Thyroid gland (tissue), 4 donors: ENCODE results near the gene COP1. TPM values are rescaled to one million over a fixed set of nuclear protein-coding genes. Genes with fewer than 3 reads are reported as not detected.

Source experiments
- DNase-seq, 2 donors: peaks; one replicate each; pipeline ENCODE4 v3.0.0-alpha.2; 2019
- H3K27ac ChIP-seq, 3 donors: fragments of 200-600 bp; sonication (generic); 1 replicate in 2 of 3; 2 replicates in 1 of 3; pipeline ENCODE4 v1.5.1; 2016 to 2019; ENCODE audit warnings: mild to moderate bottlenecking in 1 of 3, moderate library complexity in 1 of 3
- H3K27me3 ChIP-seq: fragments of 200-600 bp; sonication (generic); one replicate; pipeline ENCODE4 v1.5.1; 2019
- H3K36me3 ChIP-seq, 2 donors: fragments of 200-600 bp; sonication (generic); one replicate each; pipeline ENCODE4 v1.5.1; 2016 to 2019
- H3K4me1 ChIP-seq, 2 donors: fragments of 200-600 bp; sonication (generic); one replicate each; pipeline ENCODE4 v1.5.1; 2017 to 2019
- H3K4me3 ChIP-seq, 3 donors: fragments of 200-600 bp; sonication (generic); replicated peaks in 1 of 3; 1 replicate in 2 of 3; 2 replicates in 1 of 3; pipeline ENCODE4 v1.5.1; 2016; ENCODE audit warnings: mild to moderate bottlenecking in 1 of 3
- H3K9me3 ChIP-seq: fragments of 200-600 bp; sonication (generic); one replicate; pipeline ENCODE4 v1.5.1; 2017
- POLR2A ChIP-seq, 2 donors: fragments of 450-650 bp; IDR thresholded peaks; one replicate each; pipeline ENCODE4 v1.6.1; 2017; ENCODE audit warnings: antibody characterized with exemption in 2 of 2, mild to moderate bottlenecking in 2 of 2, moderate library complexity in 1 of 2
- WGBS, 2 donors: methylation state at CpG; one replicate each; pipeline ENCODE4 v1.1.5; 2017; 5-methylcytosine and 5-hydroxymethylcytosine counted together
- intact Hi-C: fragments of 100-400 bp; cut with DNase I; formaldehyde crosslinking; loops from one replicate; pipeline ENCODE4 v1.15.1; 2023
- total RNA-seq, 4 donors: library from RNA; depleted of rRNA; stranded (reverse); fragments of >200 nt; gene quantifications; one replicate each; pipeline ENCODE4 v1.2.3, GENCODE V29; 2016
- TF ChIP-seq, protein P1 (sequence below), 6 experiments: fragments of 200-600 bp in 3 of 6; fragments of 450-650 bp in 3 of 6; sonication (generic) in 3 of 6; IDR thresholded peaks; one replicate each; pipeline ENCODE4 v1.5.1; 2016 to 2019; ENCODE audit warnings: antibody characterized with exemption in 6 of 6, mild to moderate bottlenecking in 2 of 6, inconsistent platforms in 1 of 6, moderate library complexity in 1 of 6

COP1 gene
- total RNA-seq, 4 donors from 2014 or later, result 67.8 to 116 (median 78.5) TPM

DNA sequence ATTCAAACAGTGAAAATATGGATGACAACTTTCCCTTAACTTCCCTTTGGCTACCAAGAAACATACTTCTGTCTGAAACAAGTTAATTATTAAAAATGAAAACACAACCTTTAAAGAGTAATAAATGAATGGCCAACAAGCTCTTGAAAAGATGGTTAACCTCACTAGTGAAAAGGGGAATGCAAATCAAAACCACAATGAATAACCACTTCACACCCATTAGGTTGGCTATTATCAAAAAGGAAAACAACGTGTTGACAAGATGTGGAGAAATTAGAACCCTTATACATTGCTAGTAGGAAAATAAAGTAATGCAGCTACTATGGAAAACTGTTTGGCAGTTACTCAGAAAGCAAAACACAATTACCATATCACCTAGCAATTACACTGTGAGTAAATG lies 14.1 kb downstream of the COP1 start:
- no peaks in the 10 kb centered on the region for H3K36me3 ChIP-seq
- intact Hi-C loops, result no loop called here
- TF ChIP-seq, protein P1, sequence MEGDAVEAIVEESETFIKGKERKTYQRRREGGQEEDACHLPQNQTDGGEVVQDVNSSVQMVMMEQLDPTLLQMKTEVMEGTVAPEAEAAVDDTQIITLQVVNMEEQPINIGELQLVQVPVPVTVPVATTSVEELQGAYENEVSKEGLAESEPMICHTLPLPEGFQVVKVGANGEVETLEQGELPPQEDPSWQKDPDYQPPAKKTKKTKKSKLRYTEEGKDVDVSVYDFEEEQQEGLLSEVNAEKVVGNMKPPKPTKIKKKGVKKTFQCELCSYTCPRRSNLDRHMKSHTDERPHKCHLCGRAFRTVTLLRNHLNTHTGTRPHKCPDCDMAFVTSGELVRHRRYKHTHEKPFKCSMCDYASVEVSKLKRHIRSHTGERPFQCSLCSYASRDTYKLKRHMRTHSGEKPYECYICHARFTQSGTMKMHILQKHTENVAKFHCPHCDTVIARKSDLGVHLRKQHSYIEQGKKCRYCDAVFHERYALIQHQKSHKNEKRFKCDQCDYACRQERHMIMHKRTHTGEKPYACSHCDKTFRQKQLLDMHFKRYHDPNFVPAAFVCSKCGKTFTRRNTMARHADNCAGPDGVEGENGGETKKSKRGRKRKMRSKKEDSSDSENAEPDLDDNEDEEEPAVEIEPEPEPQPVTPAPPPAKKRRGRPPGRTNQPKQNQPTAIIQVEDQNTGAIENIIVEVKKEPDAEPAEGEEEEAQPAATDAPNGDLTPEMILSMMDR (IDR thresholded peaks at IDR 0.05), result no peak
- TF ChIP-seq POLR2A (IDR thresholded peaks at IDR 0.05), result no peak
- no peaks in the 10 kb centered on the region for H3K4me1 ChIP-seq
- H3K27me3 ChIP-seq, result no peaks in the 10 kb centered on the region
- 68 to 85% methylated on average over 1 of the region's 1 CpG for WGBS, 2 donors
- no peak overlapping the region for H3K4me3 ChIP-seq
- no peak for DNase-seq
- no peaks in the 10 kb centered on the region for H3K9me3 ChIP-seq
- H3K27ac ChIP-seq, result no peak overlapping the region

DNA sequence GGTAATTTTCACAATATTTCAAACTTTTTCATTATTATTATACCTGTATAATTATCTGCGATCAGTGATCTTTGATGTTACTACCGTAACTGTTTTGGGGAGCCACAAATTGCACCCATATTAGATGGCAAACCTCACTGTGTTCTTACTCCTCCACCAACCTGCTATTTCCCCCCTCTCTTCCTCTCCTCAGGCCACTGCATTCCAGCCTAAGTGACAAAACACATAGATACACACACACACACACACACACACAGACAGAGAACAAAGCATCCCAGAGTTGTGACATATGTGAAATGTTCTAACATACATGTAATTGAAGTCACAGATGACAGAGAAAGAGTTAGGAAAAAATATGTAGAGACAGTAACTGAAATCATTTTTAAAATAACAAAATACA lies 18.5 kb downstream of the COP1 start:
- H3K4me1 ChIP-seq, result no peaks in the 10 kb centered on the region
- H3K9me3 ChIP-seq, result no peaks in the 10 kb centered on the region
- no peaks in the 10 kb centered on the region for H3K27me3 ChIP-seq
- TF ChIP-seq POLR2A (IDR thresholded peaks at IDR 0.05), result no peak
- TF ChIP-seq, protein P1 (IDR thresholded peaks at IDR 0.05), result no peak
- no peak overlapping the region for H3K4me3 ChIP-seq
- no peaks in the 10 kb centered on the region for H3K36me3 ChIP-seq
- 97 to 98% methylated on average over 2 of the region's 2 CpGs for WGBS, 2 donors
- no peak for DNase-seq
- no peak overlapping the region for H3K27ac ChIP-seq
- intact Hi-C loops, result no loop called here

DNA sequence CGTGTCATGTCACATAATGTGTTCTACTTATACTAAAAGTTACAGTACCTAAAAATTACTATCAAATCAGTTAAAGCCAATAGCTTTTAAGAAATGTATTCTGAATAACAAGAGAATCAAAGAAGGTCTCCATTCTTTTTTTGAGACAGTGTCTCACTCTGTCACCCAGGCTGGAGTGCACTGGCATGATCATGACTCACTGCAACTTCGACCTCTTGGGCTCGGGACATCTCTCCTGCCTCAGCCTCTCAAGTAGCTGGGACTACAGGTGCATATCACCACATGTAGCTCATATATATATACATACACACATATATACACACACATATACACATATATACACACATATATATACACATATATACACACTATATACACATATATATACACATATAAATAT lies 20.1 kb downstream of the COP1 start:
- H3K27me3 ChIP-seq, result no peaks in the 10 kb centered on the region
- H3K27ac ChIP-seq, result no peak overlapping the region
- no peaks in the 10 kb centered on the region for H3K9me3 ChIP-seq
- TF ChIP-seq, protein P1 (IDR thresholded peaks at IDR 0.05), result no peak
- TF ChIP-seq POLR2A (IDR thresholded peaks at IDR 0.05), result no peak
- 91 to 96% methylated on average over 3 of the region's 3 CpGs for WGBS, 2 donors
- DNase-seq, result no peak
- no peaks in the 10 kb centered on the region for H3K36me3 ChIP-seq
- intact Hi-C loops, result no loop called here
- H3K4me1 ChIP-seq, result no peaks in the 10 kb centered on the region
- H3K4me3 ChIP-seq, result no peak overlapping the region

DNA sequence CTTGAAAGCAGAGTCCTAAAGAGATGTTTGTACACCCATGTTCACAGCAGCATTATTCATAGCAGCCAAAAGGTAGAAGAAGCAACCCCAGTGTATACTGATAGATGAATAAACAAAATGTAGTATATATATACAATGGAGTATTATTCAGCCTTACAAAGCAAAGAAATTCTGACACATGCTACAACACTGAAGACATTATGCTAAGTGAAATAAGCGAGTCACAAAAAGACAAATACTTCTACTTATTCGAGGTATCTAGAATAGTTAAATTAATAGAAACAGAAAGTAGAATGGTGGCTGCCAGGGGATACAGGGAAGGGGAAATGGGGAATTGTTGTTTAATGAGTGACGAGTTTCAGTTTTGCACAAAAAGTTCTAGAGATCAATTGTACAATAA lies 23.5 kb downstream of the COP1 start:
- 78 to 85% methylated on average over 3 of the region's 3 CpGs for WGBS, 2 donors
- H3K27ac ChIP-seq, result no peak overlapping the region
- H3K36me3 ChIP-seq, result no peaks in the 10 kb centered on the region
- TF ChIP-seq POLR2A (IDR thresholded peaks at IDR 0.05), result no peak
- TF ChIP-seq, protein P1 (IDR thresholded peaks at IDR 0.05), result no peak
- no peak for DNase-seq
- no peaks in the 10 kb centered on the region for H3K9me3 ChIP-seq
- intact Hi-C loops, result no loop called here
- no peaks in the 10 kb centered on the region for H3K27me3 ChIP-seq
- no peaks in the 10 kb centered on the region for H3K4me1 ChIP-seq
- no peak overlapping the region for H3K4me3 ChIP-seq

DNA sequence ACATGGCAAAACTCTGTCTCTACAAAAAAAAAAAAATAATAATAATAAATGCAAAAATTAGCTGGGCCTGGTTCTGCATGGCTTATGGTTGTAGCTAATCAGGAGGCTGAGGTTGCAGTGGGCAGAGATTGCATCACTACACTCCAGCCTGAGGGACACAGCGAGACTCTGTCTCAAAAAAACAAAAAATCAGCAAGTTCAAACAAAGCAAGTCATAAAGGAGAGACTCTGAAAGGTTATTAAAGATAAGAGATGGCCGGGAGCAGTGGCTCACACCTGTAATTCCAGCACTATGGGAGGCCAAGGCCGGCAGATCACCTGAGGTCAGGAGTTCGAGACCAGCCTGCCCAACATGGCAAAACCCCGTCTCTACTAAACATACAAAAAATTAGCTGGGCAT lies 28.8 kb downstream of the COP1 start:
- peak in 1 of 2 donors; percentile 2 for DNase-seq
- TF ChIP-seq, protein P1 (IDR thresholded peaks at IDR 0.05), result no peak
- no peak for TF ChIP-seq POLR2A (IDR thresholded peaks at IDR 0.05)
- Histone ChIP-seq H3K36me3 (no peaks in the 10 kb centered on the region), H3K4me1 (no peaks in the 10 kb centered on the region), H3K9me3 (no peaks in the 10 kb centered on the region), H3K27ac (no peak overlapping the region), H3K4me3 (no peak overlapping the region), H3K27me3 (no peaks in the 10 kb centered on the region)
- intact Hi-C loops, result no loop called here
- 78 to 79% methylated on average over 5 of the region's 5 CpGs for WGBS, 2 donors
